SK-N-SH treated with all-trans-retinoic acid at 6 μM for 48 hours (cell line): ENCODE measurements around the gene ANXA8L1.
"Not testable (repeated sequence)": the region's sequence is repeated elsewhere in the genome, so short reads cannot be mapped to it uniquely, and the experiment has no call there.

Experiments
- TSHZ2 ChIP-seq: fragments of 250-450 bp; sonication (Bioruptor Pico); IDR thresholded peaks from 2 replicates; pipeline ENCODE4 v1.5.0; 2020; ENCODE audit warnings: mild to moderate bottlenecking, moderate library complexity
- ZNF565 ChIP-seq: fragments of 450-650 bp; formaldehyde crosslinking; conservative IDR thresholded peaks from 2 replicates; pipeline ENCODE4 v1.5.0; 2020; ENCODE audit warnings: low read depth, mild to moderate bottlenecking, moderate library complexity

- TF ChIP-seq TSHZ2, ZNF565 (CRISPR knock-in tag): not testable (repeated sequence)
Measured at GRCh38 chr10:46387309-46387902, 11.8 kb downstream of the ANXA8L1 start.
